CD4-positive, alpha-beta memory T cell (primary cell): Measurements from ENCODE around the gene CLMN. TPM values are rescaled to one million over a fixed set of nuclear protein-coding genes. Genes with fewer than 3 reads are reported as not detected.

Experiments used
- CTCF ChIA-PET: fragments of 350-600 bp; sonication (Branson Sonifier 250); formaldehyde crosslinking; loops from one replicate; lab custom pipeline; 2021; ENCODE audit warnings: inconsistent platforms; ENCODE audit not compliant: partially characterized antibody; lab: Charles Lee
- POLR2A ChIA-PET: fragments of 350-600 bp; sonication (Branson Sonifier 250); formaldehyde crosslinking; loops from one replicate; lab custom pipeline; 2021; ENCODE audit not compliant: partially characterized antibody; lab: Charles Lee
- DNase-seq, 5 donors: peaks; one replicate each; pipeline versions ENCODE4 v3.0.0 to v3.0.0-alpha.2; 2020 to 2022; ENCODE audit warnings: mixed read lengths in 1 of 5
- H3K27ac ChIP-seq: one replicate; pipeline ENCODE4 v1.7.0; 2013; ENCODE audit warnings: low read depth, low read length
- H3K27me3 ChIP-seq: 2 replicates; pipeline ENCODE4 v1.7.0; 2013; ENCODE audit warnings: mild to moderate bottlenecking, low read length, moderate library complexity; ENCODE audit not compliant: insufficient read depth
- H3K36me3 ChIP-seq: 2 replicates; pipeline ENCODE4 v1.7.0; 2013; ENCODE audit warnings: mild to moderate bottlenecking, low read length, moderate library complexity; ENCODE audit not compliant: insufficient read depth
- H3K4me1 ChIP-seq: 2 replicates; pipeline ENCODE4 v1.7.0; 2013; ENCODE audit warnings: mild to moderate bottlenecking, low read length, moderate library complexity; ENCODE audit not compliant: insufficient read depth
- H3K4me3 ChIP-seq, 2 donors: one replicate each; pipeline ENCODE4 v1.7.0; 2013; ENCODE audit warnings: low read length in 2 of 2, mild to moderate bottlenecking in 1 of 2
- H3K9me3 ChIP-seq, 2 donors: one replicate each; pipeline ENCODE4 v1.7.0; 2013; ENCODE audit warnings: low read length in 2 of 2, control low read depth in 1 of 2; ENCODE audit not compliant: control insufficient read depth in 1 of 2
- H3K27ac Mint-ChIP-seq, 7 donors: one replicate each; pipeline ENCODE4 v1.8.0; 2020 to 2021; ENCODE audit warnings: mixed read lengths in 7 of 7, mild to moderate bottlenecking in 6 of 7, inconsistent platforms in 3 of 7, moderate library complexity in 3 of 7
- H3K27me3 Mint-ChIP-seq, 2 donors: one replicate each; pipeline ENCODE4 v1.8.0; 2020 to 2021; ENCODE audit warnings: mixed read lengths in 2 of 2
- H3K36me3 Mint-ChIP-seq, 2 donors: one replicate each; pipeline ENCODE4 v1.8.0; 2020 to 2021; ENCODE audit warnings: mixed read lengths in 2 of 2, inconsistent platforms in 1 of 2, mild to moderate bottlenecking in 1 of 2
- H3K4me1 Mint-ChIP-seq, 4 donors: one replicate each; pipeline ENCODE4 v1.8.0; 2020 to 2021; ENCODE audit warnings: mixed read lengths in 4 of 4, mild to moderate bottlenecking in 1 of 4
- H3K4me3 Mint-ChIP-seq, 8 donors: one replicate each; pipeline ENCODE4 v1.8.0; 2020 to 2021; ENCODE audit warnings: mixed read lengths in 8 of 8, mild to moderate bottlenecking in 7 of 8, moderate library complexity in 6 of 8, inconsistent platforms in 3 of 8
- H3K9me3 Mint-ChIP-seq, 8 donors: one replicate each; pipeline ENCODE4 v1.8.0; 2020 to 2021; ENCODE audit warnings: mixed read lengths in 8 of 8, mild to moderate bottlenecking in 5 of 8, inconsistent platforms in 3 of 8, moderate library complexity in 1 of 8
- intact Hi-C: fragments of 100-400 bp; cut with micrococcal nuclease; formaldehyde crosslinking; loops from one replicate; pipeline ENCODE4 v1.15.1; 2023
- polyA plus RNA-seq, 2 donors: library from polyadenylated mRNA; unstranded; fragments of 300-500 nt; fragmentation: Illumina TruSeq; gene quantifications; one replicate each; pipeline ENCODE4 v1.2.3, GENCODE V29; 2021
- total RNA-seq, 2 experiments: library from RNA; stranded (reverse); gene quantifications; one replicate each; pipeline ENCODE4 v1.2.3, GENCODE V29; 2021

The CLMN gene
- total and polyA plus RNA-seq, 4 experiments from 2014 or later, result 0.22 to 0.70 (median 0.65) TPM; not detected in 1

DNA sequence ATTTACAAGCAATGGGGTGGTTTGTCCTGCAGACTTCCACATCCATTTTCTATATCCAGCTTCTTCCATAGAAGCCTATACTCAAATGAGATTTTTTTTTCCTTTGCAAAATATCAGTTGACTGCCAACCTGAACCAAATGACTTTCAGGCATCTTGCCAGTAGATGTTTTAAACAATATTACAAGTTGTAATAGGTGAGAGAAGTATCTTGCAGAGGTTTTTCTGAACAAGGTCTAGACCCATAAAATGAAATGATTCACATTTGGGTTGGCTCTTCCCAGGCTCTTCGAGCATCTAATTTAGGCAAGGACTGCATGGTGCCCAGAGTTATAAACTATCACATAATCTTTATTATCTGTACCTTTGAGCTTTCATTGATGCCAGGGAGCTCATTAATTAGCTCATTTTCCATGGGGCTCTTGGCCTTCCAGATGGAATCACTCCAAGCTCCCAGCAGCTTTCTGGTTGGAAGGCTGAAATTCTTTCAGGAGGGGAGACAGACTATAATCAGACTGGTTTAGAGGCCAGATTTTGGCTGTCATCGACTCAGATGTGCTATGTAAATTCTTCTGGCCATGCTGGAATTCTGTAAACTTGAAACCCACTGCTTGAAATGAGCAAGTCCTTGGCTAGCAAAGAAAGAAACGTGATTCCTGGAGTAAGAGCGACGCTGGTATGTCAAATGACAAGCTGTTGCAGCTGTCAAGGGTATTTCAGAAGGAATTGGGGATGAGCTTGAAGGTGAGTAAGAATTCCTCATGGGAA lies 130.2 kb downstream of the CLMN start:
- no peak for DNase-seq
- Histone ChIP-seq H3K4me3 (no peak overlapping the region), H3K27ac (no peak overlapping the region), H3K9me3 (no peaks in the 10 kb centered on the region), H3K27me3 (no peaks in the 10 kb centered on the region), H3K4me1 (no peaks in the 10 kb centered on the region), H3K36me3 (no peaks in the 10 kb centered on the region)
- Mint-ChIP-seq H3K4me1 (peaks cover 0 to 3% (median 0%) of the 10 kb centered on the region in 4 donors), H3K9me3 (peaks cover 0 to 6% (median 2%) of the 10 kb centered on the region in 8 donors), H3K4me3 (no peak overlapping the region), H3K36me3 (no peaks in the 10 kb centered on the region), H3K27me3 (peaks cover 10 to 18% of the 10 kb centered on the region in 2 donors), H3K27ac (peak overlapping the region in 1 of 7 donors; percentile 17)
- intact Hi-C loops, result no loop called here
- CTCF ChIA-PET, result no interaction called here
- POLR2A ChIA-PET, result no interaction called here

DNA sequence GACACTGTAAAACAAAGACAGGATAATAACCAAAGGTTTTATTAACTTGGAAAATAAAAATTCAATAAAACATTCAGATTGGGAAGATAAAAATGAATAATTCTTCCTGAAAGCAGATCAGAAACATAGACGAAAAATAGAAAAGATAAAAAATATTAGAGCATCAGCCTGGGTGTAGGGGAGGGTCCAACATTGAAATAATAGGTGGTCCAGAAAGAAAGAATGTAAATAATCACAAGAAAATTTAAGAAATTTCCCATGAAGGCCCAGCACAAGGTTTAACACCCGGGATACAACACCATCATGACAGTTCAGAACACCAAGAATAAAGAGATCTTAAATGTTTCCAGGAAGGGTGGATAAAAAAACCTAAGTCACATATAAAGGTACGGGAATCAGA lies 131.3 kb downstream of the CLMN start:
- H3K4me1 ChIP-seq, result no peaks in the 10 kb centered on the region
- intact Hi-C loops, result no loop called here
- Mint-ChIP-seq H3K36me3 (no peaks in the 10 kb centered on the region), H3K27ac (peak overlapping the region in 1 of 7 donors; percentile 45), H3K4me3 (no peak overlapping the region), H3K4me1 (peaks cover 0 to 3% (median 0%) of the 10 kb centered on the region in 4 donors), H3K9me3 (peaks cover 0 to 6% (median 2%) of the 10 kb centered on the region in 8 donors), H3K27me3 (peaks cover 14 to 18% of the 10 kb centered on the region in 2 donors)
- no peak overlapping the region for H3K4me3 ChIP-seq
- CTCF ChIA-PET, result no interaction called here
- DNase-seq, result no peak
- no peaks in the 10 kb centered on the region for H3K27me3 ChIP-seq
- POLR2A ChIA-PET, result no interaction called here
- no peaks in the 10 kb centered on the region for H3K36me3 ChIP-seq
- H3K9me3 ChIP-seq, result no peaks in the 10 kb centered on the region
- no peak overlapping the region for H3K27ac ChIP-seq

DNA sequence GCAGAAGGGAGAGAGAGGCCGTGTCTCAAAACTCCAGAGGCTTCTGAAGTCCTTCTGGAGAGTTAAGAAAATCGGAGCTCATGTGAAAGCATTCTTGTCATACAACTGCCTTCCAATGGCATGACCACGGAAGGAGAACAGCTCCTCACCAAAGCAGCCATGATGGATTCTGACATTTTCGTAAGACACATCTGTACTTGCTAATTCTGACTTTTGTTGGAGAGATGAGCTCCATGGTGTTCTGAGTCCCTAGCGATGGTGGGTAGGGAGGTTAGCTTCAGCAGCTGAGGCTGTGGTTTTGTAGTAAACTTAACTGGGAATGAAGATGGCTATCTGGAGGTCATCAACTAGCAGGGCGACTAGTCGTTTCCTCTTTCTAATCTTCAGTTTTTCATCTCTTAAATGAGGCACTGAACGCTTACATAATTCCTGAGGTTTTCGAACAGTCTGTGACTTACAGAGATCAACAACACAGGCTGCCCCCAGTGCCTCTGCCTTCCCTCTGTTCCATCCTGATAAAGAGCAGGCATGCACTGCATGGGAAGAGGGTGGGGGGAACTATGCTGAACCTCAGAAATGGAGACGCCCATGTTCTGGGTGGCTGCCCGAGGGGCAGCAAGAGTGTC lies 133.8 kb downstream of the CLMN start:
- DNase-seq, result no peak
- no peak overlapping the region for H3K27ac ChIP-seq
- no peaks in the 10 kb centered on the region for H3K27me3 ChIP-seq
- Mint-ChIP-seq H3K9me3 (peaks cover 0 to 6% (median 2%) of the 10 kb centered on the region in 8 donors), H3K4me1 (peaks cover 0 to 3% (median 0%) of the 10 kb centered on the region in 4 donors), H3K27me3 (peaks cover 16 to 18% of the 10 kb centered on the region in 2 donors), H3K4me3 (no peak overlapping the region), H3K27ac (peak overlapping the region in 1 of 7 donors; percentile 21), H3K36me3 (peaks cover 0 to 3% of the 10 kb centered on the region in 2 donors)
- POLR2A ChIA-PET, result no interaction called here
- H3K4me1 ChIP-seq, result no peaks in the 10 kb centered on the region
- no peaks in the 10 kb centered on the region for H3K9me3 ChIP-seq
- H3K36me3 ChIP-seq, result no peaks in the 10 kb centered on the region
- CTCF ChIA-PET, result interaction anchor here (2.2 kb wide), 1 partner anchor 10 kb away, joined by 7 read pairs; no protein-coding TSS in a partner anchor
- intact Hi-C loops, result no loop called here
- H3K4me3 ChIP-seq, result no peak overlapping the region

DNA sequence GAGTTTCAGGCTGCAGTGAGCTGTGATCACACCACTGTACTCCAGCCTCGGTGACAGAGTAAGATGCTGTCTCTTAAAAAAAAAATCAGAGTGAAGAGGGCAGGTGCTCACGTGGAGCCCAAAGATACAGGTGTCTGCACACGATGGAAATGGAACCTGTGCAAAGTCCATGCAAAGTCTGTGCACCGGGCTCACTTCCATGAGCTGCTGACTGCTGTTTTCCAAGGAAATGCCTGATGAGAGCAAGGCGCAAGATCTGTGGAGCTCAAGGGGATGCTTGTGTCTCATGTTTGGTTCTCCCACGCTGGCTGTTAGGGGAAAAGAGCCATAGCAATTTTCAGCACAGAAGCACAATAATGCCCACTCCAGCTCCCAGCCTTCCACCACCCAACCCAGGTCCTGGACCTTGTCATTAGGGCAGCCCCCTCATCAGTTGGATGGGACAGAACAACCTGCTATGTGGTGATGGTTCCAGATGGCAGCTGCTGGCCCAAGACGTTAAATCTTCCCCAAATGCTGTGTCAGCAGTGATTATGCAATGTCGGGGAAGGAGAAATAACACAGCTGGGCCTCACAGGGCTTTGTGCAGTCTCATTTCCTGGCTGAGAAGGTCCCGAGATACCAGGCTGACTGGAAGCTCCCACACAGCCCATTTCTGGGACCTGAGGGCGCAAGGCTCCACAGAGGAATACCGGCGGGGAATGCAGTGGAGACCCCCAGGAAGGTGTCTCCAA lies 134.5 kb downstream of the CLMN start:
- Mint-ChIP-seq H3K4me1 (peaks cover 0 to 3% (median 0%) of the 10 kb centered on the region in 4 donors), H3K9me3 (peaks cover 0 to 6% (median 2%) of the 10 kb centered on the region in 8 donors), H3K27ac (no peak overlapping the region), H3K4me3 (no peak overlapping the region), H3K27me3 (peaks cover 16 to 18% of the 10 kb centered on the region in 2 donors), H3K36me3 (peaks cover 0 to 8% of the 10 kb centered on the region in 2 donors)
- no peak for DNase-seq
- Histone ChIP-seq H3K36me3 (no peaks in the 10 kb centered on the region), H3K9me3 (no peaks in the 10 kb centered on the region), H3K27ac (no peak overlapping the region), H3K4me3 (no peak overlapping the region), H3K4me1 (no peaks in the 10 kb centered on the region), H3K27me3 (no peaks in the 10 kb centered on the region)
- ChIA-PET CTCF (interaction anchor here (2.2 kb wide), 1 partner anchor 11 kb away, joined by 7 read pairs; no protein-coding TSS in a partner anchor), POLR2A (no interaction called here)
- intact Hi-C loops, result no loop called here

DNA sequence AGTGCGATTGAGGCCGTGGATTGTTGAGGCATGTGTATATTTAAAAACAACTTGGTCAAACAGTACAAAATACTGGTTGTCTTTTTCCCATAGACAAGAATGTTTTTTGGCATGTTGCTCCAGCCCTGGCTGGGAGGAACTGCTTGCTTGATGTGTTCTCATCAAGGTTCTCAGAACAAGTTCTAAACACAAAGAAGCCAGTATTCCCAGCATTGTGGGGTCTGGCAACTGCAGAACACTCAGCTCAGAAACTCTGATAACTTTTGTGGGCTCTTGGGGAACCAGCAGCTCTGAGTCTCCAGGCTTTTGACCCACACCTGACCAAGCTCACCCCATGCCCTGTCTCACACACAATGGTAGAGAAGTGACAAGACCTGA lies 135.3 kb downstream of the CLMN start:
- intact Hi-C loops, result no loop called here
- ChIA-PET CTCF (interaction anchor here (2.2 kb wide), 1 partner anchor 12 kb away, joined by 7 read pairs; no protein-coding TSS in a partner anchor), POLR2A (no interaction called here)
- H3K27me3 ChIP-seq, result no peaks in the 10 kb centered on the region
- Mint-ChIP-seq H3K36me3 (peaks cover 0 to 14% of the 10 kb centered on the region in 2 donors), H3K27me3 (peaks cover 16 to 18% of the 10 kb centered on the region in 2 donors), H3K4me1 (peaks cover 0 to 3% (median 0%) of the 10 kb centered on the region in 4 donors), H3K4me3 (no peak overlapping the region), H3K27ac (no peak overlapping the region), H3K9me3 (peaks cover 0 to 6% (median 2%) of the 10 kb centered on the region in 8 donors)
- H3K4me3 ChIP-seq, result no peak overlapping the region
- no peak overlapping the region for H3K27ac ChIP-seq
- no peaks in the 10 kb centered on the region for H3K9me3 ChIP-seq
- no peaks in the 10 kb centered on the region for H3K36me3 ChIP-seq
- DNase-seq, result no peak
- no peaks in the 10 kb centered on the region for H3K4me1 ChIP-seq

DNA sequence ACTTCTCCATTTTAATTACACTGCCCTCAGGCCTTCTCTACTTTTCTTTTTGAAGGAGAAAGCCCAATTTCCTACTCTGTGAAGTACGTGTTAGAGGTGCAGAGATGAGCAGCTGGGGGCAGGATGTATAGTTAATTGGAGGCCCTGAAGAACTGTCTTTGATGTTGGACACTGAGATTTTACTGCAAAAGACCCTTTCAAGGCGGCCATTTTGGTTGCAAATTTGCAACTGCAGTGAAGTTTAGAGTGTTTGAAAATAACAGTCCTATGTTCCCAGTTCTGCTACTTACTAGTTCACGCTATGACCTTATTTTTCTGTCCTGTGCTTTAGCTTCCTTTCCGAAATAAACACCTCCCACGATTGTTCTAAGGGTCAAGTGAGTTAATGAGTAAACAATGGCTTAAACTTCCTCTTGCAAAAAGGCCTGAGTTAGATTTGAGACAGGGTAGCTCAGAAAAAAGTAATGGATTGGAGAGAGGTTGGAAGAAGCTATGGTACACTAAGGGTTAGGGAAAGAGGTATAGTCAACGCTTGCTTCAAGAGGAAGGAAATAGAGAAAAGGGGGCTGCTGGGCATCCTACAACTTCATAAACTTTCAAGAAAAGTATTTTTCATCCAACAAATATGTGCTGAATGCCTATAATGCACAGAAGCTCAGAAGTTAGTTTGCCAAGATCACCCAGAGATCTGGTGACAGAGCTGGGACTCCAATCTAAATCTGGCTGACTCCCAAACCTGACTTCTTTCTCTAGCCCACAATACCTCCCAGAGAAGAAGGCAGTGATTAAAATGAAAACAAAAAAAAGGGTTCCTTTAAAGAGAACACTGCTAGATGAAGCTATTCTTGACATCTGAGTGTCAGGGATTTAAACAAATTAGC lies 135.9 kb downstream of the CLMN start:
- H3K36me3 ChIP-seq, result no peaks in the 10 kb centered on the region
- intact Hi-C loops, result no loop called here
- H3K4me3 ChIP-seq, result no peak overlapping the region
- H3K27me3 ChIP-seq, result no peaks in the 10 kb centered on the region
- Mint-ChIP-seq H3K27ac (no peak overlapping the region), H3K36me3 (peaks cover 0 to 16% of the 10 kb centered on the region in 2 donors), H3K4me3 (no peak overlapping the region), H3K4me1 (peaks cover 0 to 3% (median 0%) of the 10 kb centered on the region in 4 donors), H3K27me3 (peaks cover 16 to 18% of the 10 kb centered on the region in 2 donors), H3K9me3 (peaks cover 0 to 6% (median 2%) of the 10 kb centered on the region in 8 donors)
- ChIA-PET POLR2A (no interaction called here), CTCF (interaction anchor here (2.2 kb wide), 1 partner anchor 13 kb away, joined by 7 read pairs; no protein-coding TSS in a partner anchor)
- no peak overlapping the region for H3K27ac ChIP-seq
- no peaks in the 10 kb centered on the region for H3K4me1 ChIP-seq
- no peaks in the 10 kb centered on the region for H3K9me3 ChIP-seq
- DNase-seq, result no peak
